Caco-2 (cell line): ENCODE measurements around the gene TTLL5. TPM values are rescaled to one million over a fixed set of nuclear protein-coding genes. Genes with fewer than 3 reads are reported as not detected.

ENCODE experiments used
- BruUV-seq: library from RNA; stranded (reverse); fragments of 400-500 nt; replicated peaks from 2 replicates; lab custom pipeline; 2021; lab: Mats Ljungman, UMichigan
- CTCF ChIA-PET: fragments of 300-600 bp; sonication (Branson Sonifier 250); formaldehyde crosslinking; loops from one replicate; lab custom pipeline; 2022; ENCODE audit warnings: antibody characterized with exemption; lab: Charles Lee
- POLR2A ChIA-PET: fragments of 300-600 bp; sonication (Branson Sonifier 250); formaldehyde crosslinking; loops from one replicate; lab custom pipeline; 2022; ENCODE audit warnings: antibody characterized with exemption; lab: Charles Lee
- DNase-seq, 2 experiments: peaks; one replicate each; pipeline versions ENCODE4 v3.0.0 to v3.0.0-alpha.2; 2020 to 2022
- H3K27me3 ChIP-seq: replicated peaks from 2 replicates; pipeline ENCODE4 v1.6.0; 2011; ENCODE audit warnings: low read length; ENCODE audit not compliant: control insufficient read depth, insufficient read depth
- H3K36me3 ChIP-seq: 2 replicates; pipeline ENCODE4 v1.5.1; 2011; ENCODE audit warnings: low read length; ENCODE audit not compliant: control insufficient read depth, insufficient read depth
- H3K4me1 ChIP-seq: fragments of 250-450 bp; sonication (Bioruptor Pico); 2 replicates; pipeline ENCODE4 v1.5.1; 2020; ENCODE audit warnings: mild to moderate bottlenecking
- H3K4me3 ChIP-seq: 2 replicates; pipeline ENCODE4 v1.5.1; 2011; ENCODE audit warnings: low read depth, mild to moderate bottlenecking, control low read depth, low read length
- H3K9me3 ChIP-seq: fragments of 250-450 bp; sonication (Bioruptor Pico); 2 replicates; pipeline ENCODE4 v1.5.1; 2020; ENCODE audit warnings: mild to moderate bottlenecking, moderate library complexity
- H3K27ac Mint-ChIP-seq: one replicate; pipeline ENCODE4 v1.8.0; 2022; ENCODE audit warnings: mixed read lengths; ENCODE audit not compliant: unreplicated experiment
- H3K27me3 Mint-ChIP-seq: one replicate; pipeline ENCODE4 v1.8.0; 2022; ENCODE audit warnings: mixed read lengths; ENCODE audit not compliant: insufficient read depth, unreplicated experiment
- H3K36me3 Mint-ChIP-seq: one replicate; pipeline ENCODE4 v1.8.0; 2022; ENCODE audit warnings: mild to moderate bottlenecking, mixed read lengths; ENCODE audit not compliant: insufficient read depth, unreplicated experiment
- H3K4me1 Mint-ChIP-seq: one replicate; pipeline ENCODE4 v1.8.0; 2022; ENCODE audit warnings: low read depth, mixed read lengths; ENCODE audit not compliant: unreplicated experiment
- H3K4me3 Mint-ChIP-seq: one replicate; pipeline ENCODE4 v1.8.0; 2022; ENCODE audit warnings: mild to moderate bottlenecking, moderate library complexity, mixed read lengths; ENCODE audit not compliant: unreplicated experiment
- H3K9me3 Mint-ChIP-seq: one replicate; pipeline ENCODE4 v1.8.0; 2022; ENCODE audit warnings: mixed read lengths; ENCODE audit not compliant: unreplicated experiment
- CTCF ChIP-seq, 2 experiments: fragments of 200-600 bp in 1 of 2; IDR thresholded peaks; 1 replicate in 1 of 2; 2 replicates in 1 of 2; pipeline versions ENCODE4 v1.5.1 to v1.8.0; 2011 to 2022; ENCODE audit warnings: antibody characterized with exemption in 1 of 2, control low read depth in 1 of 2, inconsistent platforms in 1 of 2, low read depth in 1 of 2, low read length in 1 of 2, mild to moderate bottlenecking in 1 of 2, moderate library complexity in 1 of 2; ENCODE audit not compliant: insufficient read depth in 1 of 2, severe bottlenecking in 1 of 2, unreplicated experiment in 1 of 2
- intact Hi-C: fragments of 100-400 bp; cut with micrococcal nuclease; formaldehyde crosslinking; loops from one replicate; pipeline ENCODE4 v1.10.0; 2022; ENCODE audit not compliant: unreplicated experiment
- total RNA-seq: library from RNA; stranded (reverse); gene quantifications from 2 replicates; pipeline ENCODE4 v1.2.3, GENCODE V29; 2022

Gene TTLL5
- total RNA-seq, 1 experiment from 2014 or later, result 38.2 TPM

- Mint-ChIP-seq H3K27me3 (no peaks in the 10 kb centered on the region), H3K27ac (no peak overlapping the region), H3K4me3 (no peak overlapping the region), H3K36me3 (peaks cover 6% of the 10 kb centered on the region), H3K9me3 (no peaks in the 10 kb centered on the region), H3K4me1 (no peaks in the 10 kb centered on the region)
- ChIA-PET CTCF (no interaction called here), POLR2A (no interaction called here)
- intact Hi-C loops, result no loop called here
- H3K9me3 ChIP-seq, result no peaks in the 10 kb centered on the region
- TF ChIP-seq CTCF (IDR thresholded peaks at IDR 0.05; ENCODE audit: insufficient read depth in 1 of 2, low read depth in 1 of 2, low read length in 1 of 2, severe bottlenecking in 1 of 2, unreplicated experiment in 1 of 2), result no peak
- no peak for DNase-seq
- no peak overlapping the region for H3K4me3 ChIP-seq
- peaks cover 1% of the 10 kb centered on the region; the same call in 1 of the 2 replicates for H3K4me1 ChIP-seq
- no peaks in the 10 kb centered on the region for H3K27me3 ChIP-seq
- H3K36me3 ChIP-seq, result no peaks in the 10 kb centered on the region
- no TSS peak for BruUV-seq
Observed at GRCh38 chr14:75640876-75641275, 20.2 kb upstream of the TTLL5 start.

- CTCF ChIA-PET, result interaction anchor here (0.9 kb wide), 1 partner anchor 66 kb away, joined by 4 read pairs; no protein-coding TSS in a partner anchor
- no peak overlapping the region for H3K4me3 Mint-ChIP-seq
- H3K36me3 Mint-ChIP-seq, result peaks cover 6% of the 10 kb centered on the region
- POLR2A ChIA-PET, result no interaction called here
- no peak for TF ChIP-seq CTCF (IDR thresholded peaks at IDR 0.05; ENCODE audit: insufficient read depth in 1 of 2, low read depth in 1 of 2, low read length in 1 of 2, severe bottlenecking in 1 of 2, unreplicated experiment in 1 of 2)
- H3K36me3 ChIP-seq, result no peaks in the 10 kb centered on the region
- H3K27me3 ChIP-seq, result no peaks in the 10 kb centered on the region
- H3K4me1 ChIP-seq, result peaks cover 32% of the 10 kb centered on the region
- H3K27me3 Mint-ChIP-seq, result no peaks in the 10 kb centered on the region
- H3K4me1 Mint-ChIP-seq, result peaks cover 15% of the 10 kb centered on the region
- intact Hi-C loops, result no loop called here
- H3K9me3 Mint-ChIP-seq, result no peaks in the 10 kb centered on the region
- no peak for DNase-seq
- H3K27ac Mint-ChIP-seq, result no peak overlapping the region
- no peaks in the 10 kb centered on the region for H3K9me3 ChIP-seq
- BruUV-seq, result no TSS peak
- no peak overlapping the region for H3K4me3 ChIP-seq
Observed at GRCh38 chr14:75643985-75644384, 17.1 kb upstream of the TTLL5 start.

- no peak for DNase-seq
Observed at GRCh38 chr14:75645056-75645455, 16.0 kb upstream of the TTLL5 start.

More at GRCh38 chr14:75645056-75645455, 16.0 kb upstream of the TTLL5 start:
- Histone ChIP-seq H3K36me3 (no peaks in the 10 kb centered on the region), H3K27me3 (no peaks in the 10 kb centered on the region), H3K4me1 (peaks cover 42% of the 10 kb centered on the region), H3K4me3 (no peak overlapping the region), H3K9me3 (no peaks in the 10 kb centered on the region)
- Mint-ChIP-seq H3K27ac (no peak overlapping the region), H3K4me3 (no peak overlapping the region), H3K36me3 (peaks cover 12% of the 10 kb centered on the region), H3K4me1 (peaks cover 22% of the 10 kb centered on the region), H3K9me3 (peaks cover 8% of the 10 kb centered on the region), H3K27me3 (no peaks in the 10 kb centered on the region)
- POLR2A ChIA-PET, result no interaction called here
- no peak for TF ChIP-seq CTCF (IDR thresholded peaks at IDR 0.05; ENCODE audit: insufficient read depth in 1 of 2, low read depth in 1 of 2, low read length in 1 of 2, severe bottlenecking in 1 of 2, unreplicated experiment in 1 of 2)
- CTCF ChIA-PET, result no interaction called here
- intact Hi-C loops, result no loop called here
- no TSS peak for BruUV-seq
